OCI-LY3 (cell line): ENCODE data around the gene UGDH.

Experiments used
- EZH2phosphoT487 ChIP-seq: fragments of 200-600 bp; shearing (Covaris generic); IDR thresholded peaks from 2 replicates; pipeline ENCODE4 v1.6.1; 2018; ENCODE audit warnings: antibody characterized with exemption, mixed run types, low read depth
- TF ChIP-seq, protein P1 (sequence below): fragments of 200-600, 300-600 bp; sonication (generic); IDR thresholded peaks from 2 replicates; pipeline ENCODE4 v1.5.1; 2014; ENCODE audit warnings: antibody characterized with exemption, low read length, low read depth

- TF ChIP-seq, protein P1, sequence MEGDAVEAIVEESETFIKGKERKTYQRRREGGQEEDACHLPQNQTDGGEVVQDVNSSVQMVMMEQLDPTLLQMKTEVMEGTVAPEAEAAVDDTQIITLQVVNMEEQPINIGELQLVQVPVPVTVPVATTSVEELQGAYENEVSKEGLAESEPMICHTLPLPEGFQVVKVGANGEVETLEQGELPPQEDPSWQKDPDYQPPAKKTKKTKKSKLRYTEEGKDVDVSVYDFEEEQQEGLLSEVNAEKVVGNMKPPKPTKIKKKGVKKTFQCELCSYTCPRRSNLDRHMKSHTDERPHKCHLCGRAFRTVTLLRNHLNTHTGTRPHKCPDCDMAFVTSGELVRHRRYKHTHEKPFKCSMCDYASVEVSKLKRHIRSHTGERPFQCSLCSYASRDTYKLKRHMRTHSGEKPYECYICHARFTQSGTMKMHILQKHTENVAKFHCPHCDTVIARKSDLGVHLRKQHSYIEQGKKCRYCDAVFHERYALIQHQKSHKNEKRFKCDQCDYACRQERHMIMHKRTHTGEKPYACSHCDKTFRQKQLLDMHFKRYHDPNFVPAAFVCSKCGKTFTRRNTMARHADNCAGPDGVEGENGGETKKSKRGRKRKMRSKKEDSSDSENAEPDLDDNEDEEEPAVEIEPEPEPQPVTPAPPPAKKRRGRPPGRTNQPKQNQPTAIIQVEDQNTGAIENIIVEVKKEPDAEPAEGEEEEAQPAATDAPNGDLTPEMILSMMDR, result no peak
- no peak for TF ChIP-seq EZH2phosphoT487
These were observed 68.5 kb downstream of the UGDH start, which contains the start of the genes LIAS and RPL9 for GRCh38 chr4:39458505-39459300.
